ENCODE data around the gene CKAP2. TPM values are rescaled to one million over a fixed set of nuclear protein-coding genes. Genes with fewer than 3 reads are reported as not detected.
"Not testable (repeated sequence)": the region's sequence is repeated elsewhere in the genome, so short reads cannot be mapped to it uniquely, and the experiment has no call there.

CKAP2 gene, protein sequence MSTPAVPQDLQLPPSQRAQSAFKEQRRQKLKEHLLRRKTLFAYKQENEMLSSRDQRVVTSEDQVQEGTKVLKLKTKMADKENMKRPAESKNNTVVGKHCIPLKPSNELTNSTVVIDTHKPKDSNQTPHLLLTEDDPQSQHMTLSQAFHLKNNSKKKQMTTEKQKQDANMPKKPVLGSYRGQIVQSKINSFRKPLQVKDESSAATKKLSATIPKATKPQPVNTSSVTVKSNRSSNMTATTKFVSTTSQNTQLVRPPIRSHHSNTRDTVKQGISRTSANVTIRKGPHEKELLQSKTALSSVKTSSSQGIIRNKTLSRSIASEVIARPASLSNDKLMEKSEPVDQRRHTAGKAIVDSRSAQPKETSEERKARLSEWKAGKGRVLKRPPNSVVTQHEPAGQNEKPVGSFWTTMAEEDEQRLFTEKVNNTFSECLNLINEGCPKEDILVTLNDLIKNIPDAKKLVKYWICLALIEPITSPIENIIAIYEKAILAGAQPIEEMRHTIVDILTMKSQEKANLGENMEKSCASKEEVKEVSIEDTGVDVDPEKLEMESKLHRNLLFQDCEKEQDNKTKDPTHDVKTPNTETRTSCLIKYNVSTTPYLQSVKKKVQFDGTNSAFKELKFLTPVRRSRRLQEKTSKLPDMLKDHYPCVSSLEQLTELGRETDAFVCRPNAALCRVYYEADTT
- total RNA-seq (2014; rRNA removed; shearing (Covaris generic)), result 70.2 and 71.8 TPM in 2 replicates

DNA sequence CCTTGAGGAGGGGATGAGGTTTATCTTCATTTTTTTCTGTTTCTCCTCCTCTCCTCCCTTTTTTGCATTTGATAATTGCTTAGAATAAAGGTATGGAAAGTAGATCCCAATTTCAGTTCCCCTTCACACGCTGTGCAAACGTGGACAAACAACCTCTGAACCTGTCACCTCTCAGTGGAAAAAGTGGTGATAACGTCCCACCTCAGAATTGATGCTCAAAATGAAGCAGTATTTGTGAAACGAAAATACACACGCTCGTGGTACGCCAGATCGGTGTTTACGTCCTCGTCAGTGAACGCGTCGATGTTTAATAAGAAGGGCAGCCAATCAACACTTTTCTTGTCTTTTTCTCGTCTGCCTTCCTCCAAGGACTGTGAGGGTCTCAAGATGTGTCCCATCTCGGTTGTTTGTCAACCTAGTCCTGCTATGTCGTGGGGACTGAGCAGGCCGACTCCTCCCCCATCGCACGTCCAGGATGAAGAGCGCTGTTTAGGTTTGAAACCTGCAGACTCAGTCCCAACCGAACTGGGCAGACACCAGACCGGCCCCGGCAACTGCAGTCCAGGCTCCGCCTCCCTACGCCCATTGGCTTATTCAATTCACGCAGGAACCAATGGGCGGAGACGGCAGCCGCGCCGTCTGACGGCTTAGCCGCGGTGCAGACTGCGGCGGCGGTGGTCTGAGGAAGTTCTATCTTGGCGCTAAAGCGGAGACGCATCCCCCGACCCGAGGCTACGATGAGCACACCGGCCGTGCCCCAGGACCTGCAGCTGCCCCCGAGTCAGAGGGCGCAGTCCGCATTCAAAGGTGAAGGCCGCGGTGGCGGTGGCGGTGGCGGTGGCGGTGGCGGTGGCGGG, at the start of gene CKAP2:
CKAP2 (plus strand) TSS at position 659 of the 857 bp plus-strand sequence; CDS start at position 738, 79 bp downstream.
- DNase-seq (ENCODE audit: low spot score), result peak; percentile 92

DNA sequence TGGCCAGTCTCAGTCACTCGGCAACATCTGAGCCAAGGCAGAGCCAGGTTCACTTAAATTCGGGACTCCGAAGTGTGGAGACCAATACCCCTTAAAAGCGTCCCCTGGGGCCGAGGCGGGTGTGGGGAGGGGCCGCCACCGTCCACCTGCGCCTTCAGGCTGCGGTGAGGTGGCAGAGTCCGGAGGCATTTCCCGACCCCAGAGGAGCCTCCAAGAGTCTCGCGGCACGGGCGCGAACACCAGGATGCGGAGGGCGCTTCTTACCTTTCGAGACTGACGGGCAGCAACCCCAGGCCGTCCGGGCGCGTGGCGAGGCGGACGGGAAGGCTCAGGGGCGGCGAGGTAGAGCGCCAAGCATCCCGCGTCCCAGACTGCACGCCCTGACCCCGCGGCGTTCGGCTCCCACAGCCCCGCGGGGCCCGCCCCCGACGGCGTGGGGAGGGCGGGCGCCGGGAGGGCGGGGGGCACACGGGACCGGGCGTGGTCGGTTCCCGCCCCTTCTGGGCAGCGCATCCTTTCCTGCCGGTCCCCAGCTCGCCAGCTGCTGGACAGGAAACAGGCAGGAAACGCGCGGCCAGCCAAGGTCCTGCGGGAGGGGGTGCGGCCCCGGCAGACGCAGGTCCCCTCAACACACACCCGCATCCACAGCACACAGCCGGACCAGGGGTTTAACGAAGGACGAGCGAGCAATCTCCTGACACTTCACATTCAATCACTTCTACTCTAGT, 49.3 kb upstream of the CKAP2 start, which contains the start of gene THSD1:
THSD1 (minus strand) TSS at position 406 of the 728 bp plus-strand sequence. CDS start 3,572 bp downstream, outside the sequence.
- peak; percentile 55 for DNase-seq (ENCODE audit: low spot score)

DNA sequence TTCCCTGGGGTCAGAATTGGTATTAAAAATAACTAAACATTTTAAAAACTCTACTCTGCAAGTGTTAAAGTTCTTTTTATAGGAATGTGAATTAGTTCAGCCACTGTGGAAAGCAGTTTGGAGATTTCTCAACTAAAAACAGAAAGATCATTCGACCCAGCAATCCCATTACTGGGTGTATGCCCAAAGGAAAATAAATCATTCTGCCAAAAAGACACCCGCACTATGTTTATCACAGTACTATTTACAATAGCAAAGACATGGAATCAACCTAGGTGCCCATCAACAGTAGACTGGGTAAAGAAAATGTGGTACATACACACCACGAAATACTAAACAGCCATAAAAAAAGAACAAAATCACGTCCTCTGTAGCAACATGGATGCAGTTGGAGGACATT, 48.6 kb upstream of the CKAP2 start:
- DNase-seq (ENCODE audit: low spot score), result no peak

DNA sequence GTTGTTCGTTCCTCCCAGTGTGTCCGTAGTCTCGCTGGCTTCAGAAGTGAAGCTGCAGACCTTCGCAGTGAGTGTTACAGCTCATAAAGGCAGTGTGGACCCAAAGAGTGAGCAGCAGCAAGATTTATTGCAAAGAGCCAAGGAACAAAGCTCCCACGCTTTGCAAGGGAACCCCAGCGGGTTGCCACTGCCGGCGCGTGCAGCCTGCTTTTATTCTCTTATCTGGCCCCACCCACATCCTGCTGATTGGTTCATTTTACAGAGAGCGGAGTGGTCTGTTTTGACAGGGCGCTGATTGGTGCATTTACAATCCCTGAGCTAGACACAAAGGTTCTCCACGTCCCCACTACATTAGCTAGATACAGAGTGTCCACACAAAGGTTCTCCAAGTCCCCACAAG, 47.8 kb upstream of the CKAP2 start:
- DNase-seq (ENCODE audit: low spot score), result not testable (repeated sequence)

DNA sequence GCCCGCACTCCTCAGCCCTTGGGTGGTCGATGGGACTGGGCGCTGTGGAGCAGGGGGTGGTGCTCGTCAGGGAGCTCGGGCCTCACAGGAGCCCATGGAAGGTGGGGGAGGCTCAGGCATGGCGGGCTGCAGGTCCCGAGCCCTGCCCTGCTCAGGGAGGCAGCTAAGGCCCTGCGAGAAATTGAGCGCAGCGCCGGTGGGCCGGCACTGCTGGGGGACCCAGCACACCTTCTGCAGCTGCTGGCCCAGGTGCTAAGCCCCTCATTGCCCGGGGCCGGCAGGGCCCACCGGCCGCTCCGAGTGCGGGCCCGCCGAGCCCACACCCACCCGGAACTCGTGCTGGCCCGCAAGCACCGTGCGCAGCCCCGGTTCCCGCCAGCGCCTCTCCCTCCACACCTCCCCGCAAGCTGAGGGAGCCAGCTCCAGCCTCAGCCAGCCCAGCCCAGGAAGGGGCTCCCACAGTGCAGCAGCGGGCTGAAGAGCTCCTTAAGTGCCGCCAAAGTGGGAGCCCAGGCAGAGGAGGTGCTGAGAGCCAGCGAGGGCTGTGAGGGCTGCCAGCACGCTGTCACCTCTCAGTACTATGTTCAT, 47.1 kb upstream of the CKAP2 start:
- DNase-seq (ENCODE audit: low spot score), result not testable (repeated sequence)

DNA sequence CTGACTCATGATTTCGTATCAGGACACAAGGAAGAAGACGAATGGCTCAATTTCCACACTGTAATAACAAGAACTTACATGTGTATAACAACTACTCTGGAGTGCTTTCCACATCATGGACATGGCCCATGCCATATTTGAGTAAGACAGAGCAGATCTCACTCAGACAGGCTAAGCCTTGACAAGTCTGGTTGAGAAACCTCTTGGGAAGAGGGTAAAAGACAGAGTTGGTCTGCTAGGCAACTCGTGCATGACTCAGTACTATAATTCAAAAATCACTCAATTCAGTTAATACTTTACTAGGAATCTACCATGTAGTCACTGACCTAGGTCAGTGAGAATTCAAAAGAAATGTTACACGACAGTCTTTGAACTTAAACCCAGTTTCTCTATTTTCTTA, 43.6 kb upstream of the CKAP2 start:
- no peak for DNase-seq (ENCODE audit: low spot score)

DNA sequence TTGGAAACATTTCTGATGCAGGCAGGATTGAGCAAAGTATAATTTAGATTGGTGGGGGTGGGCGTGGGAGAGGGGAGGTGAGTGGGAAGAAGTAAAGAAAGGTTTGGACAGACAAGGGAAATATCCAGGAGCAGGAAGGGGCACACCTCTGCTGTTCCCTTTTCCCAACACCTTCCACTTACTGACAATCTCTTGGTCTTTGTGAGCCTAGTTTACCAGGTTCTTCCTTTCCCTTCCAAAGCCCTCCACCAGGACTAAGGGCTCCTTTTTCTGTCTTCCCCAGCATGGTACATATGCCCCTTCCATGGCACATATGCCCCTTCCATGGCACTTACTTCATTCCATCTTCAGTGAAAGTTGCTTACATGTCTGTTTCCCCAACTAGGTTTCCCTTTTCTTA, 43.1 kb upstream of the CKAP2 start:
- DNase-seq (ENCODE audit: low spot score), result no peak

DNA sequence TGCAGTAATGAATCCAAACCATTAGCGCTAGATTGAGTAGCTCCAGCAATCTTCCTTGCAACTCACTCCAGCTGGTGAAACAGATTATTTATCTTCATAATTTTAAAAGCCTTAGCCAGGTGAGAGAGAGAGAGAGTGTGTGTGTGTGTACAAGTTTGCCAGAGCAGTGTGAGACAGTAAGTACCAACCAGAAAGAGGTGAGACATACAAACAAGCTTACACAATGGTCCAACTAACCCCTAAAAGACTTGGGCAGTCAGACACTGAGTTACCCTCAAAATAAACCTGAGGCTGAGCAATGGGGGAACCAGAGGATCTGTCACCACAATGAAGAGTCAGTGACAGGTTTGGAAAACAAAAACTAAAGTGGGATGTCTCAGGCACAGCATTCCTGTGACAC, 41.2 kb upstream of the CKAP2 start:
- DNase-seq (ENCODE audit: low spot score), result no peak

DNA sequence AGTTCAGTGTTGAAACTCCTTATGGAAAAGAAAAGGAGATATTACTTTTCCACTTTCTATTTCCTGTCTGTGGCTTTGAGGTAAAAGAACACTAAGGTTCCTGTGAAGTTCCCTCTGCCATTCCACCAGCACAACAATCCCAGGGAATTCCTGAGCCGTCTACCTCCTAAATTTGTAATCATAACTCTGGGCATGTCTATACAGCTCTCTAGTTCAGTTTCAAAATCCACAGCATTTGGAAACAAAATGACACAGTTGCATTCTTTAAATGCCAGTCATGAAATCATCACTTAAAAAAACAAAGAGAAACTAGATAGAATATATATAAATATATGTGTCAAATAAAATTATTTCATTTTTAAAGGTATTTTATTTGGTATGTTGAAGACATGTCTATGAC, 40.3 kb upstream of the CKAP2 start:
- DNase-seq (ENCODE audit: low spot score), result peak; percentile 19

DNA sequence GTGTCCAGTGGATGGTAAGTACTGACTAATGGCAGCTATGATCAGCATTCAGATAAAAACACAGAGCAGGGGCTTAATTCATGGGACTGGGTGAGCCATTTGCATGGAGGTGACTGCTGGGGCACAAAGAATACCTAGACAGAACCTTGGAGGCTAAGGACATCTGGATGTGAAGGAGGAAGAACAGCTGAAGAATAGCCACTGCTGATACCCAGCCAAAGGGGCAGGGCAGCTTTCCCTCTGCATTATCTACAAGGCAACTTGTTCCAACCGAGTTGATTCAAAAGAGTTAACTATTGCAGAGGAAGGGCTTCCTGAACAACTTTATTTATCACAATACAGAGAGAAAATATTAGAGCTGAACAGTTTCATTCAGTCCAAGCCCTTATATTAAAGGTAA, 36.2 kb upstream of the CKAP2 start:
- DNase-seq (ENCODE audit: low spot score), result no peak

DNA sequence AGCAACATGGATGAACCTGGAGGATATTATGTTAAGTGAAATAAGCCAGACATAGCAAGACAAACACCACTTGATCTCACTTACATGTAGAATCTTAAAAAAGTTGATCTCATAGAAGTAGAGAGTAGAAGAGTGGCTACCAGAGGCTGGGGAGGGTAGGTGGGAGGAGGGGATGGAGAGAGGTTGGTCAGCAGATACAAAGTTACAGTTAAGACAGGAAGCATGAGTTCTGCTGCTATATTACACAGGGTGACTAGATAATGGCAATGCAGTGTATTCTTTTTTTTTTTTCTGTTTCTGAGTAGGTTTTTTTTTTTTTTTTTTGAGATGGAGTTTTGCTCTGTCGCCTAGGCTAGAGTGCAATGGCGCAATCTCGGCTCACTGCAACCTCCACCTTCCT, 34.1 kb upstream of the CKAP2 start:
- no peak for DNase-seq (ENCODE audit: low spot score)

DNA sequence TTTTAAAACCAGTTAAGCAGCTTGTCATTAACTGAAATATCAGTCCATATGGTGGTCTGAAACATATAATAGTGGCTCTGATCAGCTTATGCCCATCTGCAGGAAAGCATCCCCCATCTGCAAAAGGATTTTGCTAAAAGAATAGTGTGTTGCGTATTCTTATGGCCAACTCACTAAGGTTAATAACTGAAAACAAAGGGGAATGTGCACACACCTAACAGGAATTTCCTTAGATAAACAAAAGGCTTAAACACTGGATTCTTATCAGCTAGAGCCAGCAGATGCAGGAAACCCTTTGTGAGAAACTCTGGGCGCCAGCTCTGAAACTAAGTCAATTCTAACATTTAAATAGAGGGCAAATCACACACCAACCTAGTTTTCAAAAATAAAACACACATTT, 27.0 kb upstream of the CKAP2 start:
- peak; percentile 71 for DNase-seq (ENCODE audit: low spot score)

DNA sequence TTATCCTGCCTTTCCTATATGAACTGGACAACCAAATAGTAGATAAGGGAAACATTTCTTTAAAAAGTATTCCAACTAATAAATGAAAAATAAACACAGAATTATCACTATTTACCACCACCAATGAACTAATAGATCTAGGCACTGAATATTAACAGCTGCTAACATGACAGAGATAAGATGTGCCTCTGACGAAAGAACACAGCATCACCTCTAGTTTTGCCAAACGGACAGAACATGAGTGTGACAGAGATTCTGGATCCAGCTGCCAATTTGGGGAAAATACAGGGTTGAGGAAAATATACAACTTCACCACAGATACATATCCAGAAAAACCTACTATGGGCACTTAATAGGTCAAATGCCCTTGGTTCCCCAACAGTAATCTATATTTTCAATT, 22.8 kb upstream of the CKAP2 start:
- DNase-seq (ENCODE audit: low spot score), result no peak

DNA sequence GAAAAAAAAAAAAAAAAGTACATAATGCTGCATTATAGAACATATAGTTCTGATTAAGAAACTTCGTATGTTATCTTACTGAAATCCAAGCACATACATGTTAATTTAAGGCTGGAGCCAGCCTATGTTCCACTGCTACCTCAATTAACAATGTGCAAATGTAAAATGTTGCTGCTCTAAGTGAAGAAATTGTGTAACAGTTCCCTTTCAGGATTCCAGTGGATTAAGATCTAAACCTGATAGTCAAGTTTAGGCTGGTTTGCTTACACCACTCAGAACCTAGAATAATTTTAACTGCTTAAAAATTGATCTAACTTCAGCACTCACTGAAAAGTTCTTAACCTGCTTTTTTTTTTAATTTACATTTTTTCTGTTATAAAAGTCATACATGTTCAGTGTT, 9.0 kb upstream of the CKAP2 start:
- DNase-seq (ENCODE audit: low spot score), result no peak

DNA sequence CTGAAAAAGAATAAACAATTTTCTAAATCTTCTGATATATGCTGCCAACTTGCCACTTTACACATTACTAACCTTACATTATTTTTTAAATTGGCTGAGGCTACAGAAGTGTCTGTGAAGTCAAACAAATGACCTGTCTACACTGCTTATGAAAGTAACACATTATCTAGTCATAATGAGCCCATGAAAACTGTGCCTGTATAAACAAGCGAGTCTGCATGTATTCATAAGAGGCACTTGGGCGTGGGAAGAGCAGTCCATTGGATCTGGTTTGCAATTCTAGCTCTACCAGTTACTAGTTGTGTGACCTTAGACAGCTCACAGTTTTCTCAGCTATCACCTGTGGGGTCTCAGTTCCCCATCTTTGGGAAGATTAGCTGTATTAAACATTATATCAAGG, 7.9 kb upstream of the CKAP2 start:
- DNase-seq (ENCODE audit: low spot score), result no peak

DNA sequence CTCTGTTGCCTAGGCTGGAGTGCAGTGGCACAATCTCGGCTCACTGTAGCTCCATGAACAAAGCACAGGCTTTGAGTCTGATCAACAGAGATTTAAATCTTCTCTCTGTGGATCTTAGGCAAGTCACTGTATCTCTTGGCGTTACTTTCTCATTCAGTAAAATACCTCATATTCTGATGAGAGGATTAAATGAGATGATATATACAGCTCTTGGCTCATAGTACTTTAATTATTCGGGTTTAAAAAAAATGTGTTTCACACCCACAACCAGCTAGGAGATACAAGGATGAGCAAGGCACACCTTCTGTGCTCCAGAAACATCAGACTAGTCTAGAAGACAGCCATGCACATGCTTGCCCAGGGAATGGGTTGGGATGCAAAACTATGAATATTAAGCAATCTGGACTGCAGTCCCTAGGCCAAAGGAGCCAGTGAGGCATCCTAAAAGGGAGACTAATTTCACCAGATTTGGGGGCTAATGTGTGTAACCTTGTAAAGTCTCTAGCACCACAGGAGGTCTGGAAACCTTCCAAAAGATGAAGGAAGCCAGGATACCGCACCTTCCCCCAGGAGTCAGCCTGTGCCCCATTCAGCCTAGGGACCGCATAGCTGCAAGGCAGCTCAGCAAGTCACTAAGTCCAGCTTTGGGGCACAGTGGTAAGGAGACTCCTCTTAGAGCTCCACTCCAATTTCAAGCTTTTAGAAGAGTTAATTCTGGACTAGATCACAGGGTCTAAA, 7.3 kb upstream of the CKAP2 start:
- DNase-seq (ENCODE audit: low spot score), result no peak

DNA sequence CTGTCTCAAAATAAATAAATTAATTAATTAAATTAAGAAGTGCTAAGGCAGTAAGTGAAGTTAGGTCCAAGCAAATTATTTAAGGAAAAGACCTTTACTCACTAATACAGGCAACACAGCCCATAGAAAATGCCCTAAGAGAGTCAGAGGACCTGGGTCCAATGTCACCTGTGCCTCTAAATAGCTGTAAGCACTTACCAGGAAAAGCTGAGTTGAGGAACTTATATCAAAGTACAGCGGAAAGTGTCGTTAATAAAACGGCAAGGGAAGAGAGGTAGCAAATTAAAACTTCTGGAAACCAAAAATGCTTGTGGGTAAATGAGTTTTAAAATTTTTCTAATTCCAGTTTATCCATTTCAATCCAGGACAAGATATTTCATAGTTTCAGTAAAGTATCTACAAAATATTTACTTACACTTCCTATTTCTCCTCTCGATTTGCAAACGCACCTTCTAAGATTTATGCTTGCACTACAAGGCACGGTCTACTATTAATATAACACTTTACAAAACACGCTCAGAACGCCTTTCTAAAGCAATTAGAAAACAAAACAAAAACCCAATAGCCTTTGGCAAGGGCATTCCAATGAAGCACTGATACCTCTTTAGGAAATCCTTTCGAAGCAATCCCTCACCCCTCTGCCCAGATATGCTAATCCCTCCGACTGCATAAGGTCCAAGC, 5.8 kb upstream of the CKAP2 start:
- DNase-seq (ENCODE audit: low spot score), result no peak

DNA sequence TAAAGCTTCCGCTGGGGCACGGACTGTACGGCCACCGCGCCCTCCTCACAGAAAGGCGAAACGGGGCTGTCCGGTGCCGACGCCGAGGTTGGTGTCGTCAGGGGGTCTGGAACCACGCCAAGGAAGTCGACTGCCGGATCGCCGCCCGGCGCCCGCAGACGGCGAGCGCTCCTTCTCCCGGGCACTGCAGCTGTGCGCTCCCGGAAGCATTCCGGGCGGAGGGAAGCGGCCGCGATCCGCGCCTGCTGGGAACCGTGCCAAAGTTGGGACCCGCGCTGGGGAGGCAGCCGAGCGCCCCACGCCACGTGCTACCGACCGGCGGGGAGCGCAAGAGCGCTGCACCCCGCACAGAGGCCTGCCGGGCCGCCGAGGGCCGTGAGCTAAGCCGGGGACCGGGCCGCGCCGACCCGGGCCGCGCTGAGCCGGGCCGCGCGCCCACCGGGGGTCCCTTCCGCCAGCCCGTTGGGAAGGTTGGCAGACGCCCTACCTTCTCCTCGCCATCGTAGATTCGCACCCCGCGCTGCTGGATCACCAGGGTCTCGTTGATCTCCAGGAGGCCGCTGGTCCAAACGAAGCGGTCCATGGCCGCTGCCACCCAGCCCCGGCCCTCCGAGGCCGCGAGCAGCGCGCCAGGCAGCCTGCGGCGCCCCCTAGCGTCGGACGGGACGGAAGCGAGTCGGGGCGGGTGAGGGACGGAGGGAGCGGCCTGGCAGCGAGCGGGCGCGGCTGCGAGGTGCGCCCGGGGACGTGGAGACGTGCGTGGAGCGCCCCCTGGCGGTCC, 5.1 kb upstream of the CKAP2 start, which contains the start of gene VPS36:
VPS36 (minus strand) TSS at position 623 of the 781 bp plus-strand sequence; CDS start at position 583, 40 bp downstream.
- DNase-seq (ENCODE audit: low spot score), result peak; percentile 85

DNA sequence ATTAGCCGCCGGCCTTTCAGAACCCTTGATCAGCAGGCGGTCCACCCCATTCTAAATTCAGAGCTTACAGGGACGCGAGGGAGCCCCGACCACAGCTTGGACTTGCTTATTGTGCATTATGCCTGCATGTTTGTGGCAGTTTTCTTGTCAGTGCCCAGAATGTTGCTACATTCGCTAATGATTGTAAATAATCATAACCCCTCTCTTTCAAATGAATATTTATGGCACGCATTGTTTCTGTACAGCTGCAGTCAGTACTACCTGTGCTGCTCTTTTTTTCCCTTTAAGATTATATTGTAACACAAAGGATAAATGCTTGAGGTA, 4.5 kb upstream of the CKAP2 start:
- no peak for DNase-seq (ENCODE audit: low spot score)

Measured in A172 (cell line).